Prostate gland (tissue), 2 donors: Measurements from ENCODE around the gene TSGA10IP.

Source experiments
- POLR2A ChIP-seq: fragments of 450-650 bp; IDR thresholded peaks from one replicate; pipeline ENCODE4 v1.6.1; 2016; ENCODE audit warnings: antibody characterized with exemption, mild to moderate bottlenecking
- TF ChIP-seq, protein P1 (sequence below), 4 experiments: fragments of 200-600 bp in 2 of 4; fragments of 450-650 bp in 2 of 4; sonication (generic) in 2 of 4; IDR thresholded peaks; 1 replicate in 3 of 4; 2 replicates in 1 of 4; pipeline ENCODE4 v1.5.1; 2016 to 2019; ENCODE audit warnings: antibody characterized with exemption in 4 of 4, mild to moderate bottlenecking in 2 of 4, moderate library complexity in 2 of 4

DNA sequence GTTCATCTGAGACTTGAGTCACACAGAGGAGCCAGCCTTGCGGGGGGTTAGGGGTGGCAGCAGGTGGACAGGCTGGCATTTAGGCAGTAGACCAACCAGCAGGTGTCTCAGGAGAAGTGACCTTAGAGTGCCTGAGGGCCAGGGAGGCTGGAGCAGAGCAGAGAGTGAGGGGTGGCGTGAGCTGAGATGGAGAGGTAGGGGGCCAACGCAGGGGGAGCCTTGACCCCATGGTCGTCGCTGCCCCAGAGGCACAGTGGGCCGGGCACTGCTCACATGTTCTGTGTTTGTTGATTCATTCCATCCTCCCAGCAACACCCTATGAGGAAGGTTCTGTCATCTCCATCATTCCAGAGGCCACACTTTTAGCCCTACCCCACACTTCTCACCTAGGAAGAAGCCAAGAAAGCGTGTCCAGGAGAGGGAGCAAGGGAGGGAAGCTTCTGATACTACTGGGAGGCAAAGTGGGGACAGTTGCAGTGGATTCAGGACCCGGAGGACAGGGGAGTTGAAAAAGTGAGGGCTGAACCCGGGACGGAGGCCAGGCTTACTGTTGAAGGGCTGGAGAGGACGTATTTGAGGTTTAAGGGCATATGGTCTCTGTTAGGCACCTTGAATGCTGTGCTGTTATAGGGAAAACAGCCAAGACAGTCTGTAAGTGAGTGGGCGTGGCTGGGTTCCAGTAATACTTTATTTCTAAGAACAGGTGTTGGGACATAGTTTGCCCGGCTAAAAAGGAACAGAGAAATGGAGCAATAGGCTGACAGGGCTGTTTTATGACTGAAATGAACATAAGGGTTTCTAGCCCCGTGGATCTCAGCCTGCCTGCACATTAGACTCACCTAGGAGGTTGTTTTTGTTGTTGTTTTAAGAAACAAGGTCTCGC is 23.6 kb downstream of the TSGA10IP start:
- TF ChIP-seq, protein P1, sequence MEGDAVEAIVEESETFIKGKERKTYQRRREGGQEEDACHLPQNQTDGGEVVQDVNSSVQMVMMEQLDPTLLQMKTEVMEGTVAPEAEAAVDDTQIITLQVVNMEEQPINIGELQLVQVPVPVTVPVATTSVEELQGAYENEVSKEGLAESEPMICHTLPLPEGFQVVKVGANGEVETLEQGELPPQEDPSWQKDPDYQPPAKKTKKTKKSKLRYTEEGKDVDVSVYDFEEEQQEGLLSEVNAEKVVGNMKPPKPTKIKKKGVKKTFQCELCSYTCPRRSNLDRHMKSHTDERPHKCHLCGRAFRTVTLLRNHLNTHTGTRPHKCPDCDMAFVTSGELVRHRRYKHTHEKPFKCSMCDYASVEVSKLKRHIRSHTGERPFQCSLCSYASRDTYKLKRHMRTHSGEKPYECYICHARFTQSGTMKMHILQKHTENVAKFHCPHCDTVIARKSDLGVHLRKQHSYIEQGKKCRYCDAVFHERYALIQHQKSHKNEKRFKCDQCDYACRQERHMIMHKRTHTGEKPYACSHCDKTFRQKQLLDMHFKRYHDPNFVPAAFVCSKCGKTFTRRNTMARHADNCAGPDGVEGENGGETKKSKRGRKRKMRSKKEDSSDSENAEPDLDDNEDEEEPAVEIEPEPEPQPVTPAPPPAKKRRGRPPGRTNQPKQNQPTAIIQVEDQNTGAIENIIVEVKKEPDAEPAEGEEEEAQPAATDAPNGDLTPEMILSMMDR (IDR thresholded peaks at IDR 0.05) = no peak
- TF ChIP-seq POLR2A = no peak
